Measurements from ENCODE around the gene CAMK2D. TPM values are rescaled to one million over a fixed set of nuclear protein-coding genes. Genes with fewer than 3 reads are reported as not detected.

Gene CAMK2D
- total RNA-seq, 1 donor from 2014 or later = 19.7 TPM

GRCh38 chr4:113525521-113525920 lies 236.0 kb downstream of the CAMK2D start:
- no peaks in the 10 kb centered on the region for H3K27me3 Mint-ChIP-seq (ENCODE audit: unreplicated experiment)
- no peaks in the 10 kb centered on the region for H3K4me1 Mint-ChIP-seq (ENCODE audit: unreplicated experiment)
- H3K9me3 Mint-ChIP-seq (ENCODE audit: unreplicated experiment) = no peaks in the 10 kb centered on the region
- H3K36me3 Mint-ChIP-seq (ENCODE audit: low read depth, unreplicated experiment) = no peaks in the 10 kb centered on the region
- no peak overlapping the region for H3K4me3 Mint-ChIP-seq (ENCODE audit: unreplicated experiment)
- TF ChIP-seq CTCF (IDR thresholded peaks at IDR 0.05; ENCODE audit: unreplicated experiment) = no peak
- DNase-seq (ENCODE audit: low spot score) = no peak
- no peak overlapping the region for H3K27ac Mint-ChIP-seq (ENCODE audit: unreplicated experiment)

- no peak for DNase-seq (ENCODE audit: low spot score)
- no peak overlapping the region for H3K27ac Mint-ChIP-seq (ENCODE audit: unreplicated experiment)
- H3K36me3 Mint-ChIP-seq (ENCODE audit: low read depth, unreplicated experiment) = no peaks in the 10 kb centered on the region
- no peaks in the 10 kb centered on the region for H3K27me3 Mint-ChIP-seq (ENCODE audit: unreplicated experiment)
- H3K4me3 Mint-ChIP-seq (ENCODE audit: unreplicated experiment) = no peak overlapping the region
- no peaks in the 10 kb centered on the region for H3K4me1 Mint-ChIP-seq (ENCODE audit: unreplicated experiment)
- TF ChIP-seq CTCF (IDR thresholded peaks at IDR 0.05; ENCODE audit: unreplicated experiment) = no peak
- no peaks in the 10 kb centered on the region for H3K9me3 Mint-ChIP-seq (ENCODE audit: unreplicated experiment)
Measured at GRCh38 chr4:113524505-113525186, 236.9 kb downstream of the CAMK2D start.

GRCh38 chr4:113524096-113524495 lies 237.4 kb downstream of the CAMK2D start:
- no peaks in the 10 kb centered on the region for H3K4me1 Mint-ChIP-seq (ENCODE audit: unreplicated experiment)
- TF ChIP-seq CTCF (IDR thresholded peaks at IDR 0.05; ENCODE audit: unreplicated experiment) = no peak
- no peak overlapping the region for H3K4me3 Mint-ChIP-seq (ENCODE audit: unreplicated experiment)
- no peaks in the 10 kb centered on the region for H3K27me3 Mint-ChIP-seq (ENCODE audit: unreplicated experiment)
- no peak for DNase-seq (ENCODE audit: low spot score)
- no peaks in the 10 kb centered on the region for H3K36me3 Mint-ChIP-seq (ENCODE audit: low read depth, unreplicated experiment)
- no peaks in the 10 kb centered on the region for H3K9me3 Mint-ChIP-seq (ENCODE audit: unreplicated experiment)
- no peak overlapping the region for H3K27ac Mint-ChIP-seq (ENCODE audit: unreplicated experiment)

GRCh38 chr4:113522433-113522832 lies 239.1 kb downstream of the CAMK2D start:
- no peak for TF ChIP-seq CTCF (IDR thresholded peaks at IDR 0.05; ENCODE audit: unreplicated experiment)
- no peaks in the 10 kb centered on the region for H3K9me3 Mint-ChIP-seq (ENCODE audit: unreplicated experiment)
- no peak overlapping the region for H3K4me3 Mint-ChIP-seq (ENCODE audit: unreplicated experiment)
- no peaks in the 10 kb centered on the region for H3K36me3 Mint-ChIP-seq (ENCODE audit: low read depth, unreplicated experiment)
- no peak for DNase-seq (ENCODE audit: low spot score)
- no peaks in the 10 kb centered on the region for H3K4me1 Mint-ChIP-seq (ENCODE audit: unreplicated experiment)
- H3K27me3 Mint-ChIP-seq (ENCODE audit: unreplicated experiment) = no peaks in the 10 kb centered on the region
- H3K27ac Mint-ChIP-seq (ENCODE audit: unreplicated experiment) = no peak overlapping the region

GRCh38 chr4:113513382-113513781 lies 248.2 kb downstream of the CAMK2D start:
- Mint-ChIP-seq H3K9me3 (ENCODE audit: unreplicated experiment) (no peaks in the 10 kb centered on the region), H3K27ac (ENCODE audit: unreplicated experiment) (no peak overlapping the region), H3K27me3 (ENCODE audit: unreplicated experiment) (no peaks in the 10 kb centered on the region), H3K4me3 (ENCODE audit: unreplicated experiment) (no peak overlapping the region), H3K4me1 (ENCODE audit: unreplicated experiment) (no peaks in the 10 kb centered on the region), H3K36me3 (ENCODE audit: low read depth, unreplicated experiment) (no peaks in the 10 kb centered on the region)
- DNase-seq (ENCODE audit: low spot score) = no peak
- no peak for TF ChIP-seq CTCF (IDR thresholded peaks at IDR 0.05; ENCODE audit: unreplicated experiment)

Data from endothelial cell (in vitro differentiated cells).